GM23338 (cell line): ENCODE data around the gene SARM1. TPM values are rescaled to one million over a fixed set of nuclear protein-coding genes. Genes with fewer than 3 reads are reported as not detected.

Experiments used
- ATAC-seq: fragments of 200-7000 bp; cut with Tn5 transposase; 3 replicates; pipeline ENCODE4 v1.9.1; 2020
- DNase-seq: peaks from one replicate; pipeline ENCODE4 v3.0.0-alpha.2; 2015; ENCODE audit warnings: low spot score
- H2AFZ ChIP-seq: fragments of 200-600 bp; sonication (generic); 2 replicates; pipeline ENCODE4 v1.8.0; 2016; ENCODE audit warnings: antibody characterized with exemption, mild to moderate bottlenecking, moderate library complexity
- H3F3A ChIP-seq: fragments of 200-600 bp; sonication (generic); replicated peaks from 2 replicates; pipeline ENCODE4 v1.8.0; 2017; ENCODE audit warnings: antibody characterized with exemption, mixed run types, low read depth
- H3K27ac ChIP-seq: fragments of 200-600 bp; sonication (generic); 2 replicates; pipeline ENCODE4 v1.6.1; 2016; ENCODE audit warnings: low read depth
- H3K27me3 ChIP-seq: fragments of 200-600 bp; sonication (generic); 2 replicates; pipeline ENCODE4 v1.8.0; 2016; ENCODE audit warnings: mild to moderate bottlenecking, mixed run types, moderate library complexity; ENCODE audit not compliant: insufficient read depth
- H3K36me3 ChIP-seq: fragments of 200-600 bp; sonication (generic); 2 replicates; pipeline ENCODE4 v1.8.0; 2016; ENCODE audit warnings: mild to moderate bottlenecking; ENCODE audit not compliant: insufficient read depth
- H3K4me1 ChIP-seq: fragments of 200-600 bp; sonication (generic); 2 replicates; pipeline ENCODE4 v1.8.0; 2016; ENCODE audit warnings: mild to moderate bottlenecking, moderate library complexity; ENCODE audit not compliant: insufficient read depth
- H3K4me2 ChIP-seq: fragments of 200-600 bp; sonication (generic); 2 replicates; pipeline ENCODE4 v1.7.1; 2017; ENCODE audit warnings: mixed run types
- H3K4me3 ChIP-seq: fragments of 200-600 bp; sonication (generic); 2 replicates; pipeline ENCODE4 v1.6.1; 2016; ENCODE audit warnings: mixed run types
- H3K79me2 ChIP-seq: fragments of 200-600 bp; sonication (generic); replicated peaks from 2 replicates; pipeline ENCODE4 v1.8.0; 2017; ENCODE audit warnings: mild to moderate bottlenecking; ENCODE audit not compliant: insufficient read depth
- H3K9me2 ChIP-seq: fragments of 200-600 bp; sonication (generic); 2 replicates; pipeline ENCODE4 v1.8.0; 2017; ENCODE audit not compliant: insufficient read depth
- H4K20me1 ChIP-seq: fragments of 200-600 bp; sonication (generic); replicated peaks from 2 replicates; pipeline ENCODE4 v1.8.0; 2017; ENCODE audit warnings: mild to moderate bottlenecking; ENCODE audit not compliant: insufficient read depth
- H3K27ac Mint-ChIP-seq: 2 replicates; pipeline ENCODE4 v1.8.0; 2020; ENCODE audit warnings: inconsistent platforms, mild to moderate bottlenecking, moderate library complexity, mixed read lengths
- H3K27me3 Mint-ChIP-seq: 3 replicates; pipeline ENCODE4 v1.8.0; 2022; ENCODE audit warnings: low read depth, mild to moderate bottlenecking, moderate library complexity, mixed read lengths, inconsistent platforms; ENCODE audit not compliant: insufficient read depth, poor library complexity
- H3K36me3 Mint-ChIP-seq: 3 replicates; pipeline ENCODE4 v1.8.0; 2021; ENCODE audit warnings: low read depth, mild to moderate bottlenecking, inconsistent platforms, moderate library complexity, mixed read lengths
- H3K4me1 Mint-ChIP-seq: 3 replicates; pipeline ENCODE4 v1.8.0; 2020; ENCODE audit warnings: mild to moderate bottlenecking, inconsistent platforms, mixed read lengths
- H3K4me3 Mint-ChIP-seq: 3 replicates; pipeline ENCODE4 v1.8.0; 2021; ENCODE audit warnings: moderate library complexity, mild to moderate bottlenecking, inconsistent platforms, mixed read lengths
- H3K9me3 Mint-ChIP-seq: 3 replicates; pipeline ENCODE4 v1.8.0; 2020; ENCODE audit warnings: moderate library complexity, mild to moderate bottlenecking, inconsistent platforms, mixed read lengths
- ETS1 ChIP-seq: IDR thresholded peaks from 2 replicates; pipeline ENCODE4 v1.6.1; 2016; ENCODE audit warnings: antibody characterized with exemption
- JUNB ChIP-seq: IDR thresholded peaks from one replicate; pipeline ENCODE4 v1.6.1; 2016; ENCODE audit warnings: antibody characterized with exemption; ENCODE audit not compliant: unreplicated experiment
- POLR2AphosphoS5 ChIP-seq: IDR thresholded peaks from 2 replicates; pipeline ENCODE4 v1.6.1; 2016; ENCODE audit warnings: antibody characterized with exemption, low read depth
- REST ChIP-seq: IDR thresholded peaks from one replicate; pipeline ENCODE4 v1.6.1; 2018; ENCODE audit warnings: antibody characterized with exemption; ENCODE audit not compliant: unreplicated experiment
- STAT1 ChIP-seq: IDR thresholded peaks from one replicate; pipeline ENCODE4 v1.6.1; 2016; ENCODE audit warnings: antibody characterized with exemption; ENCODE audit not compliant: unreplicated experiment
- ZNF331 ChIP-seq: fragments of 250-450 bp; sonication (Bioruptor Pico); IDR thresholded peaks from 2 replicates; pipeline ENCODE4 v1.5.0; 2020; ENCODE audit warnings: low read depth, mild to moderate bottlenecking, moderate library complexity
- ZNF462 ChIP-seq: fragments of 250-450 bp; sonication (Bioruptor Pico); IDR thresholded peaks from 2 replicates; pipeline ENCODE4 v1.5.0; 2020; ENCODE audit warnings: mild to moderate bottlenecking, moderate library complexity
- polyA plus RNA-seq: library from polyadenylated mRNA; unstranded; fragments of >200 nt; fragmentation: Nextera tagmentation; extraction: Ambion mirVana; gene quantifications from 2 replicates; pipeline ENCODE4 v1.2.1, GENCODE V29; 2016
- total RNA-seq: library from RNA; depleted of rRNA; stranded (reverse); fragments of >200 nt; shearing (Covaris generic); gene quantifications from 2 replicates; pipeline ENCODE4 v1.2.3, GENCODE V29; 2014

Gene SARM1
- total and polyA plus RNA-seq, 2 experiments from 2014 or later = 0.89 to 15.3 TPM

GRCh38 chr17:28404461-28404811 is 32.9 kb downstream of the SARM1 start:
- Histone ChIP-seq H3K27me3 (peaks cover 16% of the 10 kb centered on the region), H3K36me3 (no peaks in the 10 kb centered on the region), H3K27ac (no peak overlapping the region), H3K4me1 (peaks cover 72% of the 10 kb centered on the region), H3K4me3 (no peak overlapping the region), H3K9me2 (no peaks in the 10 kb centered on the region), H3K4me2 (peak overlapping the region; percentile 92), H4K20me1 (no peaks in the 10 kb centered on the region), H2AFZ (no peak overlapping the region), H3K79me2 (no peaks in the 10 kb centered on the region), H3F3A (peaks cover 17% of the 10 kb centered on the region)
- H3K4me3 Mint-ChIP-seq = peak overlapping the region; percentile 77; the same call in 2 of the 3 replicates
- H3K27me3 Mint-ChIP-seq = peaks cover 32% of the 10 kb centered on the region
- H3K27ac Mint-ChIP-seq = no peak overlapping the region
- H3K9me3 Mint-ChIP-seq = no peaks in the 10 kb centered on the region; the same call in 2 of the 3 replicates
- peaks cover 67% of the 10 kb centered on the region for H3K4me1 Mint-ChIP-seq
- DNase-seq = no peak
- TF ChIP-seq ETS1 = no peak
- no peak for TF ChIP-seq POLR2AphosphoS5
- TF ChIP-seq ZNF462 (CRISPR knock-in tag) = no peak
- no peak for TF ChIP-seq STAT1
- TF ChIP-seq ZNF331 = no peak
- TF ChIP-seq REST = no peak
- no peak for TF ChIP-seq JUNB
- no peak for ATAC-seq
- peaks cover 16% of the 10 kb centered on the region for H3K36me3 Mint-ChIP-seq
